Kidney (tissue), 14 donors: Measurements from ENCODE around the gene NRXN3. TPM values are rescaled to one million over a fixed set of nuclear protein-coding genes. Genes with fewer than 3 reads are reported as not detected.

Experiments
- DNase-seq, 5 donors: peaks; one replicate each; pipeline ENCODE4 v3.0.0-alpha.2; 2013 to 2020
- FAIRE-seq: peaks from 2 replicates; lab custom pipeline; 2012; peaks lifted over from hg19 to GRCh38; lab: Jason Lieb, UNC
- H3K27ac ChIP-seq, 2 donors: one replicate each; pipeline ENCODE4 v1.7.0; 2013; ENCODE audit warnings: low read depth in 2 of 2, low read length in 2 of 2, inconsistent platforms in 1 of 2
- H3K27me3 ChIP-seq: one replicate; pipeline ENCODE4 v1.7.1; 2013; ENCODE audit warnings: low read length, inconsistent platforms; ENCODE audit not compliant: control insufficient read depth, insufficient read depth
- H3K36me3 ChIP-seq, 3 donors: one replicate each; pipeline versions ENCODE4 v1.7.0 to v1.7.1; 2013; ENCODE audit warnings: low read length in 3 of 3, control low read depth in 1 of 3, inconsistent platforms in 1 of 3; ENCODE audit not compliant: insufficient read depth in 3 of 3, control insufficient read depth in 2 of 3
- H3K4me1 ChIP-seq, 3 donors: one replicate each; pipeline versions ENCODE4 v1.7.0 to v1.7.1; 2013; ENCODE audit warnings: low read length in 3 of 3, inconsistent platforms in 1 of 3, low read depth in 1 of 3; ENCODE audit not compliant: control insufficient read depth in 2 of 3, insufficient read depth in 2 of 3
- H3K4me3 ChIP-seq, 3 donors: one replicate each; pipeline versions ENCODE4 v1.7.0 to v1.8.1; 2013; ENCODE audit warnings: low read length in 3 of 3, control low read depth in 1 of 3, inconsistent platforms in 1 of 3
- H3K9ac ChIP-seq, 3 donors: one replicate each; pipeline versions ENCODE4 v1.7.0 to v1.7.1; 2013; ENCODE audit warnings: low read length in 3 of 3, control low read depth in 1 of 3, inconsistent platforms in 1 of 3
- H3K9me3 ChIP-seq, 3 donors: one replicate each; pipeline versions ENCODE4 v1.7.0 to v1.7.1; 2013; ENCODE audit warnings: low read length in 3 of 3, control low read depth in 1 of 3, inconsistent platforms in 1 of 3; ENCODE audit not compliant: control insufficient read depth in 2 of 3, insufficient read depth in 1 of 3
- intact Hi-C: fragments of 100-400 bp; cut with DNase I; formaldehyde crosslinking; loops from one replicate; pipeline ENCODE4 v1.11.1; 2022
- polyA plus RNA-seq: library from polyadenylated mRNA; stranded (reverse); fragments of 350-450 nt; fragmentation: Illumina TruSeq; extraction: RNeasy Lipid Tissue Mini Kit (QIAGEN cat#74804); gene quantifications from one replicate; pipeline ENCODE4 v1.2.3, GENCODE V29; 2014; ENCODE audit warnings: low read depth, low replicate concordance; ENCODE audit not compliant: insufficient read depth
- total RNA-seq: library from RNA; stranded (reverse); fragmentation: NEBNext Ultra II Directional; extraction: Animal tissue kit (Norgen Biotek cat#: 25700); gene quantifications from one replicate; pipeline ENCODE4 v1.2.1, GENCODE V29; 2021
- TF ChIP-seq, protein P1 (sequence below): IDR thresholded peaks from 3 replicates; pipeline ENCODE4 v1.5.1; 2012; ENCODE audit warnings: mild to moderate bottlenecking, moderate library complexity, borderline replicate concordance; ENCODE audit not compliant: insufficient read depth; ENCODE audit errors: extremely low read depth
- donor health status: control.
- donor health status: control.
- donor health status: control.
- donor health status: control.
- donor health status: control.
- donor health status: DM: yes; HTN: yes; CAD: no.
- donor health status: Normal renal cell carcinoma (clear cell type).

Gene NRXN3
- total and polyA plus RNA-seq, 2 donors from 2014 or later, result 1.5 to 2.4 TPM

DNA sequence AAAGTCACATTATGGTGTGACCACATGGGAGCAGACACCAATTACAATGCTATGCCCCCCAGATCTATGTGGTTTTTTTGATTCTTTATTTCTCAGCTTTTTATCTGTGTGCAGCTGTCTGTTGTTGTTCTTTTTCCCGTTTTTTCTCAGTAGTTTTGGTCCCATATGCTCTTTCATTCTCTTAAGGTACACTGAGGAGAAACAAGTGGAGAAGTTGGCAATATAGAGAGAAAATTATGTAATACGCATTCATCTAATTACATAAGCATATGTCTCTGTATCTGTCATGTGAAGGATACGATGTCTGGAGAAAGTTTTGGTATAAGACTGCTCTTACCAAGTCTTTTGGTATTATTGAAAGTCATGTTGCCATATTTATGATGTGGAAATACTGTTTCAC is 819.0 kb downstream of the NRXN3 start:
- no peaks in the 10 kb centered on the region for H3K27me3 ChIP-seq
- no peak for FAIRE-seq
- H3K4me3 ChIP-seq, result no peak overlapping the region
- no peaks in the 10 kb centered on the region for H3K9me3 ChIP-seq
- H3K4me1 ChIP-seq, result no peaks in the 10 kb centered on the region
- H3K36me3 ChIP-seq, result no peaks in the 10 kb centered on the region
- DNase-seq, result no peak
- TF ChIP-seq, protein P1, sequence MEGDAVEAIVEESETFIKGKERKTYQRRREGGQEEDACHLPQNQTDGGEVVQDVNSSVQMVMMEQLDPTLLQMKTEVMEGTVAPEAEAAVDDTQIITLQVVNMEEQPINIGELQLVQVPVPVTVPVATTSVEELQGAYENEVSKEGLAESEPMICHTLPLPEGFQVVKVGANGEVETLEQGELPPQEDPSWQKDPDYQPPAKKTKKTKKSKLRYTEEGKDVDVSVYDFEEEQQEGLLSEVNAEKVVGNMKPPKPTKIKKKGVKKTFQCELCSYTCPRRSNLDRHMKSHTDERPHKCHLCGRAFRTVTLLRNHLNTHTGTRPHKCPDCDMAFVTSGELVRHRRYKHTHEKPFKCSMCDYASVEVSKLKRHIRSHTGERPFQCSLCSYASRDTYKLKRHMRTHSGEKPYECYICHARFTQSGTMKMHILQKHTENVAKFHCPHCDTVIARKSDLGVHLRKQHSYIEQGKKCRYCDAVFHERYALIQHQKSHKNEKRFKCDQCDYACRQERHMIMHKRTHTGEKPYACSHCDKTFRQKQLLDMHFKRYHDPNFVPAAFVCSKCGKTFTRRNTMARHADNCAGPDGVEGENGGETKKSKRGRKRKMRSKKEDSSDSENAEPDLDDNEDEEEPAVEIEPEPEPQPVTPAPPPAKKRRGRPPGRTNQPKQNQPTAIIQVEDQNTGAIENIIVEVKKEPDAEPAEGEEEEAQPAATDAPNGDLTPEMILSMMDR, result no peak
- H3K27ac ChIP-seq, result no peak overlapping the region
- H3K9ac ChIP-seq, result no peak overlapping the region
- intact Hi-C loops, result no loop called here

DNA sequence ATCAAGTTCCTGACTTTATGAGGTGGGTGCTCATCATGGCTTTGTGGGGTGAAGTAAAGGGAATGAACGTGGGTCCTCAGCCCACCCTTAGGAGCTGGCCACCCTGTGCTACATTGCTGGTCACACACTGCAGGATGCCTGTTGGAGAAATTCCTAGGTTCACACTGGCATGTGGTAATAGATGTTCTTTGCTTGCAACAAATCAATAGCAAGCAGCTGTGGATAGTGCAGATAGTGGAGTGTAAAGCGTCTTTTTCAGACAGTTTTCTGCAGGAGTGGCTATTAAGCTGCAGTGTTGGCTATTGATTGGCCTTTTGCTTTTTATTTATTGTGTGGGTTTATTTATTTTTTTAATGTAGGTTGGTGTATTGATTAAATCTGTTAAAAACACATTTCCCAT is 822.7 kb downstream of the NRXN3 start:
- H3K4me3 ChIP-seq, result no peak overlapping the region
- intact Hi-C loops, result no loop called here
- H3K9me3 ChIP-seq, result no peaks in the 10 kb centered on the region
- H3K9ac ChIP-seq, result no peak overlapping the region
- FAIRE-seq (no peak), DNase-seq (no peak)
- no peaks in the 10 kb centered on the region for H3K36me3 ChIP-seq
- no peaks in the 10 kb centered on the region for H3K4me1 ChIP-seq
- H3K27ac ChIP-seq, result no peak overlapping the region
- H3K27me3 ChIP-seq, result no peaks in the 10 kb centered on the region
- TF ChIP-seq, protein P1, result no peak

DNA sequence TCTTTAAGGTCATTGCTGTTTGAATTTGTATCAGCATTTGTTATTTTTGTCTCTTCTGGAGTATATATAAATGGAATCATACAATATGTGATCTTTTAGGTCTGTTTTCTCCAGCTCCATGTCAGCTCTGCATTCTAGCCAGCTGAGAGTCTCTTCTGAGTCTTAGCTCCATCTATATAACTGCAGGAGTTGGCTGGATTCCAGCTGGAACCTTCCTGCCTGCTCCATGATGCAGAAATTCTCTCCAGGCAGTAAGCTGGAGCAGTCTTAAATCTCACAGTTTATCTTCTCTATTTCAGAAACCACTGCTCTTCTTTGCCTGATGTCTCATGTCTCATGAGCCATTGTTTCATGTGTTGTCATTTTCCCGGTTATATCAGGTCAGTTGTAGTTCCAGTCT is 827.6 kb downstream of the NRXN3 start:
- FAIRE-seq (no peak), DNase-seq (peak in 4 of 5 donors; percentile 41 to 80 (median 56))
- intact Hi-C loops, result no loop called here
- TF ChIP-seq, protein P1, result no peak
- H3K27ac ChIP-seq, result no peak overlapping the region
- no peaks in the 10 kb centered on the region for H3K36me3 ChIP-seq
- H3K9ac ChIP-seq, result no peak overlapping the region
- no peak overlapping the region for H3K4me3 ChIP-seq
- H3K4me1 ChIP-seq, result no peaks in the 10 kb centered on the region
- H3K27me3 ChIP-seq, result no peaks in the 10 kb centered on the region
- no peaks in the 10 kb centered on the region for H3K9me3 ChIP-seq

DNA sequence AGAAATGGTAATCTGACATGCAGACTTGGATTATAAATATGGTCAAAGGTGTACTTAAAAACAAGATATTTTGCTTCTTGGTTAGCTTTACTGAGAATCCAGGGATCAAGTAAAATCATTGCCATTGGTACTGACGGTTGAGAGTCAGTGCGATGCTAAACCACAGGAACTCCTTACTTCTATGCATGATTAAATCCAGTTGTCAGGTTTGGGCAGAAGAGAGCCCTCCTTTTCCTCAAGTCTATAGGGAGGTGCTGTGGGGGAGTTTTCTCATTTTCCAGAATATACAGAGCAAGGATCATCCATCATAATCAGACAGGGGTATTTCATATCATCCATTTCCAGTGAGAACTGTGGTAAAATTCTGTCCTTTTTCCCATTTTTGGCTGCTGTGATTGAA is 839.1 kb downstream of the NRXN3 start:
- no peaks in the 10 kb centered on the region for H3K27me3 ChIP-seq
- H3K9me3 ChIP-seq, result no peaks in the 10 kb centered on the region
- no peak overlapping the region for H3K4me3 ChIP-seq
- intact Hi-C loops, result no loop called here
- DNase-seq (no peak), FAIRE-seq (no peak)
- no peak overlapping the region for H3K27ac ChIP-seq
- no peaks in the 10 kb centered on the region for H3K4me1 ChIP-seq
- TF ChIP-seq, protein P1, result no peak
- no peaks in the 10 kb centered on the region for H3K36me3 ChIP-seq
- H3K9ac ChIP-seq, result no peak overlapping the region
